Endodermal cell (in vitro differentiated cells): ENCODE results near the gene ATRNL1. TPM values are rescaled to one million over a fixed set of nuclear protein-coding genes. Genes with fewer than 3 reads are reported as not detected.

Source experiments
- DNase-seq: peaks from one replicate; pipeline ENCODE4 v3.0.0-alpha.2; 2017
- H3K27ac ChIP-seq: 2 replicates; pipeline ENCODE4 v1.5.1; 2013; ENCODE audit warnings: mild to moderate bottlenecking, low read depth, low read length, moderate library complexity
- H3K27me3 ChIP-seq: 2 replicates; pipeline ENCODE4 v1.6.1; 2013; ENCODE audit warnings: mild to moderate bottlenecking, low read length, moderate library complexity; ENCODE audit not compliant: insufficient read depth, control insufficient read depth, poor library complexity, severe bottlenecking
- H3K36me3 ChIP-seq: 2 replicates; pipeline ENCODE4 v1.7.0; 2013; ENCODE audit warnings: mild to moderate bottlenecking, low read length, moderate library complexity; ENCODE audit not compliant: control insufficient read depth, insufficient read depth
- H3K4me1 ChIP-seq: one replicate; pipeline ENCODE4 v1.7.0; 2013; ENCODE audit warnings: low read length; ENCODE audit not compliant: control insufficient read depth, insufficient read depth
- H3K4me3 ChIP-seq: 2 replicates; pipeline ENCODE4 v1.5.1; 2013; ENCODE audit warnings: mild to moderate bottlenecking, low read length, moderate library complexity
- H3K9ac ChIP-seq: 2 replicates; pipeline ENCODE4 v1.6.1; 2013; ENCODE audit warnings: mild to moderate bottlenecking, low read length, moderate library complexity; ENCODE audit not compliant: poor library complexity, severe bottlenecking; ENCODE audit errors: extremely low read depth
- H3K9me3 ChIP-seq: 2 replicates; pipeline ENCODE4 v1.6.1; 2013; ENCODE audit warnings: mild to moderate bottlenecking, low read length, moderate library complexity; ENCODE audit not compliant: control insufficient read depth
- H3K27ac Mint-ChIP-seq: 2 replicates; pipeline ENCODE4 v1.8.0; 2020; ENCODE audit warnings: mixed read lengths
- H3K27me3 Mint-ChIP-seq: 2 replicates; pipeline ENCODE4 v1.8.0; 2021; ENCODE audit warnings: mild to moderate bottlenecking, mixed read lengths; ENCODE audit not compliant: insufficient read depth
- H3K36me3 Mint-ChIP-seq: 2 replicates; pipeline ENCODE4 v1.8.0; 2020; ENCODE audit warnings: low read depth, mixed read lengths
- H3K4me1 Mint-ChIP-seq: 2 replicates; pipeline ENCODE4 v1.8.0; 2020; ENCODE audit warnings: mixed read lengths
- H3K4me3 Mint-ChIP-seq: 2 replicates; pipeline ENCODE4 v1.8.0; 2020; ENCODE audit warnings: mild to moderate bottlenecking, moderate library complexity, mixed read lengths
- H3K9me3 Mint-ChIP-seq: 2 replicates; pipeline ENCODE4 v1.8.0; 2020; ENCODE audit warnings: mild to moderate bottlenecking, mixed read lengths
- WGBS, 2 experiments: methylation state at CpG; one replicate each; pipeline versions ENCODE4 v1.1.5 to v1.1.7; 2013; ENCODE audit warnings: missing lambda C conversion rate in 2 of 2, mixed read lengths in 1 of 2; ENCODE audit not compliant: insufficient coverage in 1 of 2, insufficient read length in 1 of 2; 5-methylcytosine and 5-hydroxymethylcytosine counted together
- total RNA-seq, 2 donors: library from RNA; stranded (reverse); fragmentation: NEBNext Ultra II Directional in 1 of 2; extraction: Animal tissue kit (Norgen Biotek cat#: 25700) in 1 of 2; gene quantifications; 2 replicates in 1 of 2; 3 replicates in 1 of 2; pipeline ENCODE4 v1.2.1, GENCODE V29; 2021
- TF ChIP-seq, protein P1 (sequence below): fragments of 200-600 bp; sonication (generic); conservative IDR thresholded peaks from 2 replicates; pipeline ENCODE4 v1.5.0; 2021; ENCODE audit warnings: antibody characterized with exemption, mild to moderate bottlenecking

ATRNL1 gene
- total RNA-seq, 2 donors from 2014 or later, result 8.0 to 9.0 TPM

DNA sequence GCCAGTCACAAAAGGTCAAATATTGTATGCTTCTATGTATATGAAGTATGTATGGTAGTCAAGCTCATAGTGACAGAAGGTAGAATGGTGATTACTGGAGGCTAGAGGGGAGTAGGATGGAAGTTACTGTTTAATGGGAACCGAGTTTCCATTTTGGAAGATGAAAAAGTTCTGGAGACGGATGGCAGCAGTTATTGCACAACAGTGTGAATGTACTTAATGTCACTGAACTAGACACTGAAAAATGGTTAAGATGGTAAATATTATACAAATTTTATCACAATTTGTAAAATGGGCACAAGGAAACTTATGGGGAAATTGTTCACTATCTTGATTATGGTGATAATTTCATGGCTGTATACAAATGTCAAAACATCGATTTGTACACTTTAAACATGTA, 895.2 kb downstream of the ATRNL1 start:
- H3K4me1 Mint-ChIP-seq, result no peaks in the 10 kb centered on the region
- DNase-seq, result no peak
- no peaks in the 10 kb centered on the region for H3K4me1 ChIP-seq
- WGBS, 2 experiments, result 89 to 90% methylated on average over 2 to 3 of the region's 3 CpGs
- no peak overlapping the region for H3K9ac ChIP-seq
- peaks cover 25% of the 10 kb centered on the region for H3K27me3 Mint-ChIP-seq
- H3K9me3 ChIP-seq, result peaks cover 16% of the 10 kb centered on the region
- H3K27ac Mint-ChIP-seq, result no peak overlapping the region
- TF ChIP-seq, protein P1, sequence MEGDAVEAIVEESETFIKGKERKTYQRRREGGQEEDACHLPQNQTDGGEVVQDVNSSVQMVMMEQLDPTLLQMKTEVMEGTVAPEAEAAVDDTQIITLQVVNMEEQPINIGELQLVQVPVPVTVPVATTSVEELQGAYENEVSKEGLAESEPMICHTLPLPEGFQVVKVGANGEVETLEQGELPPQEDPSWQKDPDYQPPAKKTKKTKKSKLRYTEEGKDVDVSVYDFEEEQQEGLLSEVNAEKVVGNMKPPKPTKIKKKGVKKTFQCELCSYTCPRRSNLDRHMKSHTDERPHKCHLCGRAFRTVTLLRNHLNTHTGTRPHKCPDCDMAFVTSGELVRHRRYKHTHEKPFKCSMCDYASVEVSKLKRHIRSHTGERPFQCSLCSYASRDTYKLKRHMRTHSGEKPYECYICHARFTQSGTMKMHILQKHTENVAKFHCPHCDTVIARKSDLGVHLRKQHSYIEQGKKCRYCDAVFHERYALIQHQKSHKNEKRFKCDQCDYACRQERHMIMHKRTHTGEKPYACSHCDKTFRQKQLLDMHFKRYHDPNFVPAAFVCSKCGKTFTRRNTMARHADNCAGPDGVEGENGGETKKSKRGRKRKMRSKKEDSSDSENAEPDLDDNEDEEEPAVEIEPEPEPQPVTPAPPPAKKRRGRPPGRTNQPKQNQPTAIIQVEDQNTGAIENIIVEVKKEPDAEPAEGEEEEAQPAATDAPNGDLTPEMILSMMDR, result no peak
- no peaks in the 10 kb centered on the region for H3K36me3 Mint-ChIP-seq
- no peaks in the 10 kb centered on the region for H3K36me3 ChIP-seq
- peaks cover 20% of the 10 kb centered on the region for H3K9me3 Mint-ChIP-seq
- no peak overlapping the region for H3K27ac ChIP-seq
- H3K27me3 ChIP-seq, result no peaks in the 10 kb centered on the region
- no peak overlapping the region for H3K4me3 Mint-ChIP-seq
- H3K4me3 ChIP-seq, result no peak overlapping the region

DNA sequence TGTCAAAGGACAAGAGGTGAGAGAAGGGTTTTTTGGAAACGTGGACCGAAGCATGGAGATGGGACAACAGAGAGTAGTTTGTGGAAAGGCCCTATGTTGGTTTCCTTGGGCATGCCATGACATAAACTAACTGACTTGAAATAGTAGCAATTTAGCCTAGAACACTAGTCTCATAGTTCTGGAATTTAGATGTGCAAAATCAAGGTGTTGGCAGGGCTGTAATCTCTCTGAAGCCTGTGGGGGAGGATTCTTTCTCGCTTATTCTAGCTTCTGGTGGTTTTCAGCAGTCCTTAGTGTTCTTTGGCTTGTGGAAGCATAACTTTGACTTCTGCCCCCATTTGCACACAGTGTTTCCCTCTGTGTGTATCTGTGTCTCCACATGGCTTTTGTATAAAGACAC, 896.5 kb downstream of the ATRNL1 start:
- peaks cover 37% of the 10 kb centered on the region for H3K27me3 Mint-ChIP-seq
- H3K36me3 Mint-ChIP-seq, result no peaks in the 10 kb centered on the region
- H3K4me1 ChIP-seq, result no peaks in the 10 kb centered on the region
- H3K27ac Mint-ChIP-seq, result no peak overlapping the region
- H3K27ac ChIP-seq, result no peak overlapping the region
- no peaks in the 10 kb centered on the region for H3K27me3 ChIP-seq
- H3K4me1 Mint-ChIP-seq, result no peaks in the 10 kb centered on the region
- WGBS, 2 experiments, result 83 to 100% methylated on average over 3 of the region's 3 CpGs
- peaks cover 16% of the 10 kb centered on the region for H3K9me3 ChIP-seq
- TF ChIP-seq, protein P1, result no peak
- no peak overlapping the region for H3K9ac ChIP-seq
- H3K4me3 Mint-ChIP-seq, result no peak overlapping the region
- peaks cover 20% of the 10 kb centered on the region for H3K9me3 Mint-ChIP-seq
- DNase-seq, result no peak
- no peaks in the 10 kb centered on the region for H3K36me3 ChIP-seq
- H3K4me3 ChIP-seq, result no peak overlapping the region

DNA sequence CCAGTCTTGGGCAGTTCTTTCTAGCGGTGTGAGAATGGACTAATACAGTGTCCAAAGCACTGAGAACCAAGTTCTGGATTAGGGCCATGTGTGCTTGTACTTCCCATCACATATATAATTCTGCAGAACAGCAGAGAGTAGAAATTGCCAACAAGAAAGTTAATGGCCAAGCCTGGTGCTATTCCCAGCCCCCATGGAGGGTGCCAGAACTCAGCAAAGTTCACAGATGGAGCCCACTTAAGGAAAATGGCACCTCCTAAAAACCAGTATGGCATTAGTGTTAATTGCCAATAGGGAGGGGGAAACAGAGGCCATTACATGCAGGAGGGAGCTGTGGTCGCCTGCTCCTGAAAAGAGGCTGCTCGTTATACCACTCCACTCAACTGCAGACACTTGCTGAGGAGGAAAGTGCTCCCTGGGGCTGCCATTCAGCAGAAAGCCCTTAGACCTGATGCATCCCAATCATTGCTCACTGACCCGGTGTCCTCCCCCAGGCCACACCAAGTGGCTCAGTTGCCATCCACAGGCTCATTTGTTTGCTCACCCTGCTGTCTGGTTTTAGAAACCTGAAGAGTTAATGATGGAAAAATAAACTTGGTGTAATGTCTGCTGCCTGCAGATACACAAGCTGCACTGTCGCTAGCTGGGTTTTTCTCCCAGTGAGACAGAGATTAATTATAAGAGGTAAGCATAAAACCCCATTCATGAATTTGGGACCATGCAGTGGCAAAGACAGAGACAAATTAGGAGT, 899.2 kb downstream of the ATRNL1 start:
- H3K9me3 Mint-ChIP-seq, result peaks cover 11% of the 10 kb centered on the region
- Histone ChIP-seq H3K4me3 (no peak overlapping the region), H3K9me3 (peaks cover 11% of the 10 kb centered on the region), H3K9ac (no peak overlapping the region), H3K27me3 (no peaks in the 10 kb centered on the region), H3K36me3 (no peaks in the 10 kb centered on the region), H3K4me1 (peaks cover 3% of the 10 kb centered on the region), H3K27ac (no peak overlapping the region)
- TF ChIP-seq, protein P1, result no peak
- no peak for DNase-seq
- H3K36me3 Mint-ChIP-seq, result no peaks in the 10 kb centered on the region
- H3K4me3 Mint-ChIP-seq, result no peak overlapping the region
- no peak overlapping the region for H3K27ac Mint-ChIP-seq
- H3K27me3 Mint-ChIP-seq, result peaks cover 57% of the 10 kb centered on the region
- peaks cover 15% of the 10 kb centered on the region for H3K4me1 Mint-ChIP-seq
- WGBS, 2 experiments, result 44 to 73% methylated on average over 2 to 5 of the region's 5 CpGs
